Smooth muscle cell of the brain vasculature (primary cell): Measurements from ENCODE around the gene ZDHHC14.
"Not testable (repeated sequence)": the region's sequence is repeated elsewhere in the genome, so short reads cannot be mapped to it uniquely, and the experiment has no call there.

Source experiments
- DNase-seq: peaks from one replicate; pipeline ENCODE4 v3.0.0-alpha.2; 2012; ENCODE audit warnings: low read depth, low spot score

Gene ZDHHC14

DNA sequence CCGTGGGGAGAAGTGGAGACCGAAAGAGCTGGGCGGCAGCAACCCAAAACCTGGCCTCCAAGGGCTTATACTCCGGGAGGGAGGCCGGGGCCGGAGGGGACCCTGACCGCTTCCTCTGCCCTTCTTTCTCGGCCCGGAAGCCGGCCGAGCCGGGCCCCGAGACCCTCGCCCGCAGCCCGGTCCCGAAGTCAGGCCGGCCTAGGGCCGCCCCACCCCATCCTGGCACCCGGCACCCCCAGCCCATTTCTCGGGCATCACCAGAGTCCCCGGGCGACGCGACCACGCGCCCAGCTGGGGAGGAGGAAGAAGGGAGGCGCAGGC, 572 bp upstream of the ZDHHC14 start:
- DNase-seq = no peak

DNA sequence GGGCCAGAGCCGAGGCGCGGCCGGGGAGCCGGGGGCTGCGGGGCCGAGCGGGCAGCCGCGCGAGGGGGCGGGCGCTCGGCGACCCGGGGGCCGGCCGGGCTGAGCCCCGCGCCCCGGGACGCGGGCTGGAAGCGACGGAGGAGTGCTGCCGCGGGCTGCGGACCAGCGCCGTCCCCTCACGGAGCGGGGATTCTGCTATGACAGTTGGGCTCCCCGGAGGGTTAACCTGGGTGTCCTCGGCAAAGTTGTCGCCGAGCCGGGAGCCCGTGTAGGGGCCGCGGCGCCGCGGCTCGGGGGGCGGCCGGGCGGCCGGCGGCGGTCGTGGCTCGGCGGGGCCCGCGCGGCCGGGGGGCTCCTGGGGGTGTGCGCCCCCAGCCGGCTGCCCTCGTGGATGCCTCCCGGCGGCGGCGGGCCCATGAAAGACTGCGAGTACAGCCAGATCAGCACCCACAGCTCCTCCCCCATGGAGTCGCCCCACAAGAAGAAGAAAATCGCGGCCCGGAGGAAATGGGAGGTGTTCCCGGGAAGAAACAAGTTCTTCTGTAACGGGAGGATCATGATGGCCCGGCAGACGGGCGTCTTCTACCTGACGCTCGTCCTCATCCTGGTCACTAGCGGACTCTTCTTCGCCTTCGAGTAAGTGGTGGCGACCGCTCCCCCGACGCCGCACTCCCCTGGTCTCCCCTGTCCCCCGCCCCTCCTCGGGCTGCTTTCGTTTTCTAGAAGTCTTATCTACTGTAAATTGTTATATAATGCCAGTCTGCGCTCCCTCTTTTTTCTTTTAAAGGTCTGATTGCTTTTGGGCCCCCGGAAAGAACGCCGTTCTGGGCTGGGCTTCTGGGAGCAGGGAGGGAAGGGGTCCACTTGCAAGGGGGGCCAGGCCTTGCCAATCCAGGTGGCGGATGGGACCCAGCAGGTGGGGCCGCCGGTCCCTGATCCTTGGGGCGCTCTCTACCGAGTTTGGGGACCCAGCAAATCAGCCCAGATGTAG, 936 bp downstream of the ZDHHC14 start:
- no peak for DNase-seq

DNA sequence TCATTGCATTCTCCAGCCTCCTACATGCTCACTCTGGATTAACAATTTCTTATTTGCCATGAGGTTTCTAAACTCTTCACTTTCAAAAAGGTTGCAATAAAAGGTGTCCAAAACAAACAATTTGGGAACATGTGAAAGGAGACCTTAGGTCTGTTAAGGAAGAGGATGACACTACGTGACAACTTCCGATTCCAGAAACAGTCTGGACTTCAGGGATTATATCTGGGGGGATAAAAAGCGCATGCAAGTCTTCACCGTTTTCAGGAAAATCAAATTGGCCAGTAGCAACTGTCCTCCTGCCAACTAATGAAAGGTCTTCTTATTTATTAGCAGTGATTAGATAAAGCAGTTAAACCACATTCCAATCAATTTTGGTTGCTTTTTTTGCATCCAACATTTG, 1.8 kb downstream of the ZDHHC14 start:
- DNase-seq = no peak

- DNase-seq = no peak
Observed at GRCh38 chr6:157383471-157383870, 2.5 kb downstream of the ZDHHC14 start.

DNA sequence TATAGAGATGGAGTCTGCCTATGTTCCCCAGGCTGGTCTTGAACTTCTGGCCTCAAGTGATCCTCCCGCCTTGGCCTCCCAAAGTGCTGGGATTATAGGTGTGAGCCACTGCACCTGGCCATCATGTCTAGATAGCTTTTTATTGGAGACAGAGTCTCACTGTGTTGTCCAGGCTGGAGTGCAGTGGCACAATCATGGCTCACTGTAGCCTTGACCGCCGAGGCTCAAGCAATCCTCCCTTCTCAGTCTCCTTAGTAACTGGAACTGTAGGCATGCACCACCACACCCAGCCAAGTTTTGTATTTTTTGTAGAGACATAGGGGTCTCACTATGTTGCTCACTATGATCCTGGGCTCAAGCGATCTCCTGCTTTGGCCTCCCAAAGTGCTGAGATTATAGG, 4.0 kb downstream of the ZDHHC14 start:
- DNase-seq = not testable (repeated sequence)

- no peak for DNase-seq
Observed at GRCh38 chr6:157385482-157385881, 4.5 kb downstream of the ZDHHC14 start.

DNA sequence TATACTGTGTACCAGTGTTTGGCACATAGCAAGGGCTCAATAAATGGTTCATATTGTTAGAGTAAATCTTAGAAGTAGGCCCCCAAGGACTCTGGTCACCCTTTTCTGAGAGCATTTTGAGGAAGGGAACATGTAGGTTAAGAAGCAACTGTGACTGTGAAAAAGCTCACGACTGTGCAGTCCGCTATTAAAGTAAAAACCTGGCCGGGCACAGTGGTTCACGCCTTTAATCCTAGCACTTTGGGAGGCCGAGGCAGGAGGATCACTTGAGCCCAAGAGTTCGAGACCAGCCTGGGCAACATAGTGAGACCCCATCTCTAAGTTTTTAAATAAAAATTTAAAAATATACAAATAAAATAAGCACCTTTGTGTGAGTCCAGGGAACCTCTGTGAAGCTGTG, 5.0 kb downstream of the ZDHHC14 start:
- no peak for DNase-seq

DNA sequence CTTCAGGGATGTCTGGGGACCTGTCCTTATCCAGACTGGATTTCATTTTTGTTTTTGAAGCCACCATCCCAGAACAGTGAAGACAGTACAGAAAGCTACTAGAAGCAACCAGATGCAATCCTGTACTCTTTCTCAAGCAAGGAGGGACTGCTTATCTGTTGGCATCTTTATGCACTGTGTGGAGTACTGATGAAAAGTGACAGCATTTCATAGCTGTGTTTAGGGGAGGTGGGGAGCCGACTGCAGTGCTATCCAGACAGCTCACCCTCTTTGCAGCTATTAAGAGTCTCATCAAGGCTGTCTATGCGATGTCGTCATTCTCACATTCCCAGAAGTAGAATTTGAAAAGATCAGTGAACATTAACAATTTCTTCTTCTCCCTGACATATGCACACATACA, 5.5 kb downstream of the ZDHHC14 start:
- no peak for DNase-seq

DNA sequence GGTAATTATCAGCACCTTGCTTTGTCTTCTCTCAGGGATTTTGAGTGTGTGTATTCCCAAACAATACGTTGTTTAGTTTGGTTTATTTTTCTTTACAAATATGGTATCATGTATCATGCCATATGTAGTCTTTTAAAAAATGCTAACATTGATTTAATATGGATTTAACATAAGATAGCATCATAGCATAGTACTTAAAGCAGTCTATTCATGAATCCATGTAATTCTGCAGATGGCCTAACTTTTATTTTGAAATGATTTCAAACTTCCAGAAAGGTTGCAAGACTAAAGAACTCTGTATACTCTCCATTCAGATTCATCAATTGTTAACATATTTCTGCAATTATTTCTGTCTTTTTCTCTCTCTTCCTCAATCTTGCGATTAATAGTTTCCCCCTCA, 7.9 kb downstream of the ZDHHC14 start:
- DNase-seq = no peak

DNA sequence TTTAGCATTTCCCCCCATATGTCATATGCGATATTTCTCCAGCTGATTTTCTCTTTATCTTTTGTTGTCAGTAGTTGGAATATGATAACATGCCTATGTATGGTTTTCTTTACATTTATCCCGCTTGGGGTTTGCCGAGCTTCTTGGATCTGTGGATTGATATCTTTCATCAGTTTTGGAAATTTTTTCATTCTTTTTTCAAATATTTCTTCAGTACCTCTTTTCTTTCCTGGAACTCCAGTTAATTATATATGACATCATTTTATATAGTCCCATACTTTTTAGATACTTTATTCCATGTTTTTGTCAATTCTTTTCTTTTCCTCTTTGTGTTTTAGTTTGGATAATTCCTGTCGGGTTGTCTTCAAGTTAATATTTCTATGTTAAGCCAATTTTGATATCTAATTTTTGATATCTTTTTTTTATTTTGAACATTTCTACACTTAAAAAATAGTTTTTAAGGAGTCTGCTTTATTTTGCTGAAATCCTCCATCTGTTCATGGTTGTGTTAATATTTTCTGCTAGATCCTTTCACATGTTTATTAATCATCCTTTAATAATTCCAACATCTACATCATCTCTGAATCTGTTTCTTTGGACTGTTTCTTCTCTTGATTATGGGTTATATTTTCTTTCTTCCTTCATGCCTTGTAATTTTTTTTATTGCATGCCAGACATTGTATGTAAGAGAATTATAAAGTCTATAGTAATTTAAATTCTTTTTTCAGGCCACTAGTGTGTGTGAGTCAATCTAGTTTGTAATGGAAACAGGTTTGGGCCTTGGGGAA, 9.5 kb downstream of the ZDHHC14 start:
- DNase-seq = no peak

DNA sequence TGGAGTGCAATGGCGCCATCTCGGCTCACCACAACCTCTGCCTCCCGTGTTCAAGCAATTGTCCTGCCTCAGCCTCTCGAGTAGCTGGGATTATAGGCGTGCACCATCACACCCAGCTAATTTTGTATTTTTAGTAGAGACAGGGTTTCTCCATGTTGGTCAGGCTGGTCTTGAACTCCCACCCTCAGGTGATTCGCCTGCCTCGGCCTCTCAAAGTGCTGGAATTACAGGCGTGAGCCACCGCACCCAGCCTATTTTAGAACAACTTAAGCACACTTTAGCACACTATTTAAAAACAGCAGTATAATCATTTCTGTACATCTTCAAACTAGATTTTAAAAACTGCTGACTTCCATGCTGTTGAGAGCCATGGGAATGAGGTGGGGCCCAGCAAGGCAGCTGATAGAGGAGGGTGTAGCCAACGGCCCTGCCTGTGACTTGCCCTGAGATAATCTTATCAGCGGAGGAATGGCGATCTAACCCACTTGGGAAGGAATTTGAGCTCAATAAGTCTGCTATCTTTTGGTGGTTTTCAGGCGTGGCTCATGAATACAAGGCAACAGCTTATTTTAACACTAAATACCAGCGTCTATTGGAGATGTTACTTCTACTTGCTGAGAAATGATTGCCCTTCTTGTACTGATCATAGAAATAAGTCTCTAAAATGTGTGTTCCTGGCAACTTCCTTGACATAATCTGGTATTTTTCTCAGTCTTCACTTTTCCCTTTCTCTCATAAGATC, 12.1 kb downstream of the ZDHHC14 start:
- no peak for DNase-seq

DNA sequence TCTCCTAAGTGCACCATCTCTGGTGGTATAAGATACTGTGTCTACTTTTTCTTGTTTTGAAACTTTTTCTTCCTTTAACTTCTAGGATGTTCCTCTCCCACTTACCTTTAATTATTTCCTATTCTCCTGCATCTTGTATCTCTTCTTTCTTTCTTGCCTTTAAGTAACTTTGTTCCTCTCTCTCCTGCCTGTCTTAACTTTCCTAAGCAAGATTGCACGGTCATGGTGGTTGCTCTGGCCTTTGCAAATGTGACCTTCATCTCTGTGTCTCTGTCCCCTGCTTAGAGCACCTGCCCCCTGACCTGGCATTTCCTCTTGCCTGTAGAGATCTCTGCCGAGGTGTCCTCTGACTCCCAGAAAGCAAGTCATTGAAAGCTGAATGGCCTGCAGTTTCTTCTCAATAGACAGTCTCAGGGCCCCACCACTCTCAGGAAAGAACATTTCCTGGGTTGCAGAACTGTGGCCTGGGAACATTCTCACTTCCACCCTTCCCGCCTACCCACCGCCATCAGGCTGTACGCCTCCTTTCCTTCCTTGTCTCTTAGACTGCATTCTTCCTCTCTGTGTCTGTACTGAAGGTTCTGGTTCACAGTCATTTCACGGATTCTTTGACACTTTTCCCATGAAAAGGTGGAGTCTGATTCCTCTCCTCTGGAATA, 12.8 kb downstream of the ZDHHC14 start:
- no peak for DNase-seq

GRCh38 chr6:157395199-157395598, 14.2 kb downstream of the ZDHHC14 start:
- DNase-seq = not testable (repeated sequence)

DNA sequence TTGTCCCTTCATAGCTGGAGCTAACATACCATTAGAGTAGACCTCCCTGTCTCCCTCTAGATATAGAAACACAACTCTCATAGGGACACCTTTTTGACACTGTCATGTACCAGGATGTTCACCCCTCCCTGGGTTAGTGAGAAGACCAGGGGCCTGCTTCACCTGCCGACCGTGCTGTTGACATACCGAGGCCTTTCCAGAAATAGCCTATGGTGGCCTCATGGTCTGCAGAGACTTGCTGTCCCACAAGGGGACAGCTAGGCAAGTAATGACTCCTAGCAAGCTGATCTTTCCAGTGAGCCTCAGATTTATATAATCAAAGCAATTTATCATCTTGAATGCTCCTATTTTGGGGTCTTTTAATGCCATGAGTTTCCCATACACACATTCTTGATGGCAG, 15.0 kb downstream of the ZDHHC14 start:
- no peak for DNase-seq

DNA sequence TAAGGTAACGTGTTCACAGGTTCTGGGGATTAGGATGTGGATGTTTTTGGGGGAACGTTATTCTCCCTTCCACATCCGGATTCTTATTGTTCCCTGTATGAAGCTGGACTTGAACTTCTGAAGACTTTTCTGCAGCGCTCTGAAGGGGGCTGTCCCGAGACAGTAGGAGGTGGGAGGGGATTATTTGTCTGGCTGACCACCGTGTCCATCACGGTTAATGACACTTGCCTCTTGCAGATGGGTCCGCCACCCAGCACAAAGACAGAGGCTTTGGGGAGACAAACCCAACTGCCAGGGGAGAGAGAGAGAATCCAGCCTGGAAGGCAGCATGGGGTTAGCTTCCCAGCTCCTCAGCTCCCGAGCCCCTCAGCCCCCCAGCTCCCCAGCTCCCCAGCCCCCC, 16.7 kb downstream of the ZDHHC14 start:
- no peak for DNase-seq

DNA sequence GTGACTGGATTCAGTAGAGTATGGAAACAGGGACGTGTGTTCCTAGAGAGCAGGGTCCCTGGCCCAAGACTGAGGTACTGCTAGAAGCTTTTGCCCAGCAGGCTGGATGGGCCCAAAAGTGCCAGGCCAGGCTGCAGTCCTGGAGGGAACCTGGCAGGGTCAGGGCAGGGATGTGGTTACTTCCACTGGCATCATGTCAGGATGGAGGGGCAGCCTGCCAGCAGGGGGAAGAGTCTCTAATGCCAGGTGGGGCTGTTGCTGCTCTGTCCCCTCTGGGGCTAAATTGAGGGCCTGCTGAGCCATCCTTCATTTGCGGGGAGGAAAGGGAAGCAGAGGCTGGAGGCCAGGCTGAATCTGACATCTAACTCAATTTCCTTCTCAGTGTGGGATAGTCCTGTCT, 17.2 kb downstream of the ZDHHC14 start:
- no peak for DNase-seq

DNA sequence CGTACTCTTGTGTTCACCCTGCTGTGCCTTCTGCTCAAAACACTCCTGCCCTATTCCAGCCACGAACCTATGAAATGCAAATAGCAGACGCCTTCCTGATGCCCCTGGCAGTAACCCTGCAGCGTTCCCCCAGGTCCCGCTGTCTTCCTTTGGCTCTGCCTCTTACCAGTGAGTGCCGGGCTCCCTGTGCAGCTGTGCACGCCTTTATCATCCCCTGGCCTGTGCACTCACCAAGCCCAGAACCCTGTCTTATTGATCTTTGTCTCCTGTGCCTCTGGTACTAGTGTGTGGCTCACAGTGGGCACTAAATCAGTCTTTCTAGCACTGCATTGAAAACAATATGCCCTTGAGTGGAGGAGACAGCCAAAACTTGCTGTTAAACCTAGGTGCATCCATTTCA, 19.7 kb downstream of the ZDHHC14 start:
- no peak for DNase-seq

DNA sequence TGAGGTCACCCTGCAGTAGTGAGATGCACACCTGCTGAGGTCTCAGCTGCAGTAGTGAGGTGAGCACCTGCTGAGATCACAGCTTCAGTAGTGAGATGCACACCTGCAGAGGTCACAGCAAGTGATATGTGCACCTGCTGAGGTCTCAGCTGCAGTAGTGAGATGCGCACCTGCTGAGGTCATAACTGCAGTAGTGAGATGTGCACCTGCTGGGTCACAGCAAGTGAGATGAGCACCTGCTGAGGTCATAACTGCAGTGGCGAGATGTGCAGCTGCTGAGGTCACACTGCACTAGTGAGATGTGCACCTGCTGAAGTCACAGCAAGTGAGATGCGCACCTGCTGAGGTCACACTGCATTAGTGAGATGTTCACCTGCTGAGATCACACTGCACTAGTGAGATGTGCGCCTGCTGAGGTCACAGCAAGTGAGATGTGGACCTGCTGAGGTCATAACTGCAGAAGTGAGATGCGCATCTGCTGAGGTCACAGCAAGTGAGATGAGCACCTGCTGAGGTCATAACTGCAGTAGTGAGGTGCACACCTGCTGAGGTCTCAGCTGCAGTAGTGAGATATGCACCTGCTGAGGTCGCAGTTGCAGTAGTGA, 20.8 kb downstream of the ZDHHC14 start:
- DNase-seq = no peak

DNA sequence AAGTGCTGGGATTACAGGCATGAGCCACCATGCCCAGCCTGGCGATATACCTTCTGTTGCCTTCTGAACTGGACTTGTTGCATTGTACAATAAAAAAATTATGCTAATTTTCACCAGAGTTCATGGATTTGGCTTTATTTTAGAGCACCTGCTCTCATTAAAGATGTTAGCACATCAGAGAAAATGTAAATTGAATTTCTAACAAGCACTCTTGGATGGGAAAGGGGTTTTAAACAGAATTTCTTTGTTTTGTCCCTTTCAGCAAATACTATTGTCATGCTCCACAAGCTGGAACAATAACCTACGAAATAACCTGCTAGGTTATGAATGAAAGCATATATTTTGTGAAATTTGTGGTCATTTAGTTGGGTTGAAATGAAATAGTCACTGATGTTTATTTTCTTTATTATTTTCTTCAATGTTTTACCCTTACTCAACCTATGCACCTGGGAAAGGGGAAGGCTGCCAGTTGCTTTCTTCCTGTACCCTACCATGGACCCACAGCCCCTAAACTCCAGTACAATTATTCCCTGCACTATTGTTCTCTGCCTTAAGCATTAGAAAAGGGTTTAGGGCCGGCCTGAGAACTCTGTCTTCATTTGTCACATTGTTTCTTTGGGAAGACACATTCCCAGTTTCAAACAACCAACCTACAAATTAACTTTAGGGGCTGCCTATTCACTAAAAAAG, 22.2 kb downstream of the ZDHHC14 start:
- no peak for DNase-seq

GRCh38 chr6:157403686-157404051, 22.7 kb downstream of the ZDHHC14 start:
- DNase-seq = no peak

GRCh38 chr6:157405986-157406385, 25.0 kb downstream of the ZDHHC14 start:
- no peak for DNase-seq
